Measurements from ENCODE around the gene ERG. TPM values are rescaled to one million over a fixed set of nuclear protein-coding genes. Genes with fewer than 3 reads are reported as not detected.

ERG gene
- total RNA-seq, 2 donors from 2014 or later: not detected

DNA sequence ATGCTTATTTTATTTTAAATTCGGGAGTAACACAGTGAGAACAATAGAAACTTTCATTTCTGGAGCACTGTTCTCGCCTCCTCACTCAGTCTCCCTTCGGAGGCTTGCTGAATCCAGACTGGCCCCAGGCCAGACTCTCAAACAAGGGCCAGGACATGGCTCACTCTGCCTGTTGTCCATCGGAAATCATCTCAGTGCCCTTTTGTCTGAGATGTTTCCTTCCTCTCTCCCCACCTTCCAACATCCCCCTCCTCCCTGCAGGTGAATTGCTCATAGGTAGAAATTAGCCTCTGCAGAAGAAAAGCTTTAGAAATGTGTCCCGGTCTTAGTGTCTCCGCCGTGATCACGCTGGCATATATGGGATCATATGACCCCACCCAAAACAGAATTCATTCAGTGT, 55.2 kb downstream of the ERG start:
- Mint-ChIP-seq H3K4me1 (no peaks in the 10 kb centered on the region), H3K36me3 (ENCODE audit: low read depth) (no peaks in the 10 kb centered on the region), H3K27me3 (peaks cover 7% of the 10 kb centered on the region), H3K27ac (no peak overlapping the region), H3K4me3 (no peak overlapping the region), H3K9me3 (no peaks in the 10 kb centered on the region)
- ATAC-seq (replicated peaks): no peak

DNA sequence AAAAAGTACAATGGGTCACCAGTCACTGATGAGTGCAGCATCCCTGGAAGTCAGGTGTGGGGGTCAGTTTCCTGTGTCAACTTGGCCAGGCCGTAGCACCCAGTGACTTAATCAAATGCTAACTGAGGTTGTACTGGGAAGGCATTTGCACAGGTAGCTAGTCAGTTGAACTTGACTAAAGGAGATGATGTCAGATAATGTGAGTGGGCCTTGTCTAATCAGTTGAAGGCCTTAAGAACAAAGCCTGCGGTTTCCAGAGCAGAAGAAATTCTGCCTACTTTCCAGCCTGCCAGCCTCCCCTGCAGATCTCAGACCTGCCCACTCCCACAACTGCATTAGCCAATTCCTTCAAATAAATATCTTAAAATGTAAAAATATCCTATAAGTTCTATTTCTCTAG, 57.1 kb downstream of the ERG start:
- Mint-ChIP-seq H3K27me3 (peaks cover 7% of the 10 kb centered on the region), H3K9me3 (no peaks in the 10 kb centered on the region), H3K36me3 (ENCODE audit: low read depth) (no peaks in the 10 kb centered on the region), H3K4me1 (no peaks in the 10 kb centered on the region), H3K27ac (no peak overlapping the region), H3K4me3 (no peak overlapping the region)
- ATAC-seq (replicated peaks): no peak

DNA sequence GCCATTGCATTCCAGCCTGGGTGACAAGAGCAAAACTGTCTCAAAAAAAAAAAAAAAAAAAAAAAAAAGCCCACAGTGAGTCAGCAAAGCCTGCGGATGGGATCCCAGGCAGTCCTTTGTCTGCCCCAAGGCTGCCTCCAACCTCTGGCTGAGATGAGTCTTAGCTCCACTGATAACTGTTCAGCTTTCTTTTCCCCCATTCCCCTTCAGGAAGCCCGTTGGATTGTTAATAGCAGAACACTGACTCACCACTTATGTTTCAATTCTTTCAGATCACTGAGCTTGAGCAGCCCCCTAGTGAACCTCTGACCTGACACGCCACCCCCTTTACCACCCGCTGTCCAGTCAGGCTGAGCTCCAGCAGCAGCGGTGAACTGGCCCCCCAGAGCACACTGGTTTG, 57.5 kb downstream of the ERG start:
- ATAC-seq (replicated peaks): no peak
- no peaks in the 10 kb centered on the region for H3K36me3 Mint-ChIP-seq (ENCODE audit: low read depth)
- no peaks in the 10 kb centered on the region for H3K9me3 Mint-ChIP-seq
- H3K27ac Mint-ChIP-seq: no peak overlapping the region
- no peak overlapping the region for H3K4me3 Mint-ChIP-seq
- H3K27me3 Mint-ChIP-seq: peaks cover 7% of the 10 kb centered on the region
- no peaks in the 10 kb centered on the region for H3K4me1 Mint-ChIP-seq

DNA sequence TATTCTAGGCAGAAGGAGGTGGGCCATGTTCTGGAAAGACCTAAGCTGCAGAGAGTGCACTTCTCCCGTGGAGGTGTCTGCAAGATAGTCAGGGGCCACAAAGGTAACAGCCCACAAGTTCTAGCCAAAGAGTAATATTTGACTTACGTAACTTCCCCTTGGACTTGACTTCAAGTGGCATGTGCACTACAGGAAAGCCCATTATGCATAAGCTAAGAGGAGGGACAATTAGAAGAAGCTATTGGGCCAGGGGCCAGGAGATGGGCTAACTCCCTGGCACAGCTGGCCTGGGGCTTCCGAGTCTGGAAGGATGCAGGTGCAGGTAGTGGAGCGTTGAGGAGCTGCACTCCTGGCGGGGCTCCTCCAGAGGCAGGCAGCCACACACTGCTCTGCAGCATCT, 58.3 kb downstream of the ERG start:
- H3K27ac Mint-ChIP-seq: no peak overlapping the region
- no peaks in the 10 kb centered on the region for H3K4me1 Mint-ChIP-seq
- H3K27me3 Mint-ChIP-seq: peaks cover 7% of the 10 kb centered on the region
- no peaks in the 10 kb centered on the region for H3K9me3 Mint-ChIP-seq
- no peaks in the 10 kb centered on the region for H3K36me3 Mint-ChIP-seq (ENCODE audit: low read depth)
- no peak for ATAC-seq (replicated peaks)
- no peak overlapping the region for H3K4me3 Mint-ChIP-seq

DNA sequence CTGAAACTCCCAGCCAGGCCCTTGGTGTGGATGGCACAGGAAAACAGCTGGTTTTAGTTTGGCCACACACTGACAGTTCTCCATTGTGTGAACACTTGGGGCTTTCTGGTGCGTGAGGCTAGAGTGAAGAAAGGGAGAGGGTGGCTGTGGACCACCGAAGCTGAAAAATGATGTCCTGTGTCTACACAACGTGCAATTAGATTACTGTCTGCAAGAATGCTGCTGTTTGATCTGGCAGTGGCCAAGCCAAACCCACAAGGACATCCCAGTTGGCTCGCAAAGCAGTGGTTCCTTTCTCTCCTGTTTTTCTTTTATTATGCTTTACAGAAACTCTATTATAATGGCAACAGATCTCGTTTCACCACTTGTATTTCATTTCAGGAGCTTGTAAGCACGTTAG, 58.9 kb downstream of the ERG start:
- Mint-ChIP-seq H3K4me3 (no peak overlapping the region), H3K27me3 (peaks cover 4% of the 10 kb centered on the region), H3K27ac (no peak overlapping the region), H3K36me3 (ENCODE audit: low read depth) (no peaks in the 10 kb centered on the region), H3K9me3 (no peaks in the 10 kb centered on the region), H3K4me1 (no peaks in the 10 kb centered on the region)
- no peak for ATAC-seq (replicated peaks)

DNA sequence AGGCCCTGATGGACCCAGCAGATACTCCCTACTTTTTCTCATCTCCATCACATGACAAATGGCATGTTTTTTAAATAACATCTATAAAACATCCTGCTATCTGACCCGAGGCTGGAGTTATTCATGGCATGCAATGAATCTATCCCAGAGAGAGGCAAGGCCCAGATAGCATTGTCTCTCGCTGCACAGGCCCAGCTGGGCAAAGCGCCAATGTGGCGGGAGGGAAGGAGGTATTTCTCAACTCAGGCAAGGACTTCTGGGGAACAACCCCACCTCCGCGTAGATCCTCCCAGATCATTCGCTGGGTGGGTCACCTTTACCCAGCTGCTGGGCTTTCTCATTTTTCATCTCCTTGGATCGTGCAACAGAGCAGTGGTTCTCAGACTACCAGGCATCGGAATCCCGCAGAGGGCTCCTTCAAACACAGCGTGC, 59.8 kb downstream of the ERG start:
- no peaks in the 10 kb centered on the region for H3K9me3 Mint-ChIP-seq
- no peaks in the 10 kb centered on the region for H3K4me1 Mint-ChIP-seq
- no peak overlapping the region for H3K4me3 Mint-ChIP-seq
- H3K36me3 Mint-ChIP-seq (ENCODE audit: low read depth): no peaks in the 10 kb centered on the region
- no peak for ATAC-seq (replicated peaks)
- H3K27ac Mint-ChIP-seq: no peak overlapping the region
- peaks cover 3% of the 10 kb centered on the region for H3K27me3 Mint-ChIP-seq

DNA sequence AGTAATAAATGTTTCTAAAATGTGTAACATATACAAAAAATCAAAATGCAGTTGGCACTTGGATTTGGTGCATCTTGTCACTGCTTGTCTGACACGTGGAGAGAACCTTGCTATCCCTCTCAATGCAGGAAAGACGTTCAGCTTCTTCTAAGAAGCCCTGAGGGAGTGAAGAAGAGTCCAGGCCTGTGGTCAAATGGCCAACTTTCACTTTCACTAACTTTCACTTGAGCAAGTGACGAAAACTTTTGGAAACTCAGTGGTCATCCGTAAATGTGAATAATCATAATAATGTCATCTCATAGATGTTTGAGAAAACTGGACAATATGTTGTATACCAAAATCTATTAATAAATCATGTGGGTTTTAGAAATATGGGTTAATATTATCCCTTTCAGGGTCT, 61.9 kb downstream of the ERG start:
- no peaks in the 10 kb centered on the region for H3K36me3 Mint-ChIP-seq (ENCODE audit: low read depth)
- ATAC-seq (replicated peaks): no peak
- H3K27ac Mint-ChIP-seq: no peak overlapping the region
- H3K27me3 Mint-ChIP-seq: no peaks in the 10 kb centered on the region
- H3K4me1 Mint-ChIP-seq: no peaks in the 10 kb centered on the region
- H3K9me3 Mint-ChIP-seq: no peaks in the 10 kb centered on the region
- no peak overlapping the region for H3K4me3 Mint-ChIP-seq

DNA sequence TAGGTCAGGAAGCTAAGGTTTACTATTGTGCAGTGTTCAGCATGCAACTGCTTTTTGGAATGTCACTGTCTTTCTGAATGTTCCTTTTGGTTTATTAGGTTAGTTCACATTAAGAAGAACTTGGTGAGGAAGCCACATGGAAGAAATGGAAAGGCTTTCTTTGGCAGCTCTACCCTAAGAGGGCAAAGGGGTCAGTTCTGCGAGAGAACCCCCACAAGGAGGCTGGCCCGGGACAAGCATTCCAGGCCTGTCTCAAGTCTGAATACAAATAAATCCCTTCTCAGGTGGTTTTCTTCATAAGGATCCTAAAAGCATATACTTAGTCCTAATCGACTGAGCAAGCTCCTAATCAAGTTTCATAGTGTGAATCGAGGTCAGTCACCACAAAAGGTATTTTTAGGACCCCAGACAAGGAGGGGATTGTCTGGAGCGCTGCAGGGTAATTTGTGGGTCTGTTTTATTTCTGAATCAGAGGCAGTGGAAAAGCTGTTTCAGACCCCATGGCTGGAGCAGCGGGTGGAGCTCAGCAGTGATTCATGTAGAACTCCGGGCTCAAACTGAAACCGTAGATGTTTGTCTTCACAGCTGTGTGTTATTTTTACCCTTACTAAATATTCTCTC, 63.3 kb downstream of the ERG start:
- no peaks in the 10 kb centered on the region for H3K36me3 Mint-ChIP-seq (ENCODE audit: low read depth)
- no peak for ATAC-seq (replicated peaks)
- H3K27me3 Mint-ChIP-seq: no peaks in the 10 kb centered on the region
- H3K4me1 Mint-ChIP-seq: no peaks in the 10 kb centered on the region
- no peaks in the 10 kb centered on the region for H3K9me3 Mint-ChIP-seq
- no peak overlapping the region for H3K27ac Mint-ChIP-seq
- H3K4me3 Mint-ChIP-seq: no peak overlapping the region

DNA sequence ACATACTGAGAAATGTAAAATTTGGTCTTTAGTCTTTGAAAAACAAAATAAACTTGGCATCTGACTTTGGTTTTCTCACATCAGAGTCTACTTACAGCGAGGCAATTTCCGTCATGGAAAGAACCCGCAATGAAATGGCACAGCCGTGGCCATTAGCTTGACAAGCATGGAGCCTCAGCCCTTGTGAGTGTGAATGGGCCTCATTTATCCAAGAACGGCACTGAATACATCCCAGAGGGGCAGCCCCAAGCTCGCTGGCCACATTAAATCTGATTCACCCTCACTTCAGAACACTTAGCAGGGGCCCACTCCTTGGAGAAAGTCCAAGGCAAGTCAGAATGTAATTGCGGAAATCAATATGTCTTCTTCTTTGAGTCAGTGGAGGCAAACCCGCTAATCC, 64.8 kb downstream of the ERG start:
- no peak overlapping the region for H3K27ac Mint-ChIP-seq
- no peaks in the 10 kb centered on the region for H3K9me3 Mint-ChIP-seq
- H3K27me3 Mint-ChIP-seq: no peaks in the 10 kb centered on the region
- no peaks in the 10 kb centered on the region for H3K4me1 Mint-ChIP-seq
- no peaks in the 10 kb centered on the region for H3K36me3 Mint-ChIP-seq (ENCODE audit: low read depth)
- no peak for ATAC-seq (replicated peaks)
- H3K4me3 Mint-ChIP-seq: no peak overlapping the region

DNA sequence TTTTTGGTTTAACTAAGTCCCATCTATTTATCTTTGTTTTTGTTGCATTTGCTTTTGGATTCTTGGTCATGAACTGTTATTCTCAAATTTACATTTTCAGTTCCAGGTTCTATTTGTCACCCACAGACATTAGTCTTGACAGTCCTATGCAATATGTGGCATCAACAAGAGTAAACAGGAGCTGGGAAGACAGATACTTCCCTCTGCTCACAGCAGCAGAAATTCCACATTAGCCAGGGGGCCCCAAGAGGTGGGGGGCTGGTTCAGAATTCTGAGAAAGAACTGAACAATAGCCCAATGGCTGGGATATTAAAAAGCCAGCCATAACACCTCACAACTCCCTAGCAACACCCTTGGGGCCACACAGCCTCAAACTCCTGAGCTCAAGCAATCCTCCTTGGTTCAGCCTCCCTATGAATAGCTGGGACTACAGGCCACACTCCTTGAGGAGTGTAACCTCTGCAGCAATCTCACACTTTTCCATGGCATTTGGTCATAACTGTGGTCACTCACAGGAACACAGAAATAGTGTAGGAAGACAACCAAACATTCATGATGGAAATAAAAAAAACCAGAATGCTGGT, 67.8 kb downstream of the ERG start:
- Mint-ChIP-seq H3K27me3 (no peaks in the 10 kb centered on the region), H3K4me3 (no peak overlapping the region), H3K4me1 (no peaks in the 10 kb centered on the region), H3K27ac (no peak overlapping the region), H3K36me3 (ENCODE audit: low read depth) (no peaks in the 10 kb centered on the region), H3K9me3 (no peaks in the 10 kb centered on the region)
- ATAC-seq (replicated peaks): no peak

DNA sequence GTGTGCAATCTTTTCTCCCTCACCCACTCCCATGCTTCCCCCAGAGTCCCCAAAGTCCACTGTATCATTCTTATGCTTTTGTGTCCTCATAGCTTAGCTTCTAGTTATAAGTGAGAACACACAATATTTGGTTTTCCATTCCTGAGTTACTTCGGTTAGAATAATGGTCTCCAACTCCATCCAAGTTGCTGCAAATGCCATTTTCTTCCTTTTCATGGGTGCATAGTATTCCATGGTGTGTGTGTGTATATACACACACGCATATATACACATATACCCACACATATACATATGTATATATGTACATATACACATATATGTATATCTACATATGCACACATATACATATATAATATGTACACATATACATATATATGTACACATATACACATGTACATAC, 69.3 kb downstream of the ERG start:
- Mint-ChIP-seq H3K27ac (no peak overlapping the region), H3K4me3 (no peak overlapping the region), H3K36me3 (ENCODE audit: low read depth) (no peaks in the 10 kb centered on the region), H3K9me3 (no peaks in the 10 kb centered on the region), H3K4me1 (no peaks in the 10 kb centered on the region), H3K27me3 (peaks cover 4% of the 10 kb centered on the region)
- ATAC-seq (replicated peaks): no peak

DNA sequence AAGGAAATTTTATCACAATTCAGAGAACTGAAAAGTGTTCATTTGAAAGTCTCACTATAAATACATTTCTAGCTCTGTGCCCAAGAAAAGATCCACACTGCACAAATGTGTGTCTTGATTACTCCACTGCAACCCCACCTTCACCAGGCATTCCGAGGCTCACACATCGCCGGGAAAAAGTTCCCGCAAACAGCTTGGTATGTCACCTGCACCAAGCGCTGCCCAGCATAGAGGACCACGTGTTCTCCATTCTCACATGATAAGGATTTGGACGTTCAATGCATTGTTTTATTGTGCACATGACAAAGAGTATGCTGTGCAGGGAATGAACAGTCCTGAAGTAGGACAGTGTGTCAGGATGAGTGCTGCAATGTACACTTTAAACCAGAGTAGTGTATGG, 70.1 kb downstream of the ERG start:
- peaks cover 8% of the 10 kb centered on the region for H3K27me3 Mint-ChIP-seq
- H3K9me3 Mint-ChIP-seq: no peaks in the 10 kb centered on the region
- no peak overlapping the region for H3K27ac Mint-ChIP-seq
- H3K4me1 Mint-ChIP-seq: no peaks in the 10 kb centered on the region
- no peak overlapping the region for H3K4me3 Mint-ChIP-seq
- no peaks in the 10 kb centered on the region for H3K36me3 Mint-ChIP-seq (ENCODE audit: low read depth)
- ATAC-seq (replicated peaks): no peak

DNA sequence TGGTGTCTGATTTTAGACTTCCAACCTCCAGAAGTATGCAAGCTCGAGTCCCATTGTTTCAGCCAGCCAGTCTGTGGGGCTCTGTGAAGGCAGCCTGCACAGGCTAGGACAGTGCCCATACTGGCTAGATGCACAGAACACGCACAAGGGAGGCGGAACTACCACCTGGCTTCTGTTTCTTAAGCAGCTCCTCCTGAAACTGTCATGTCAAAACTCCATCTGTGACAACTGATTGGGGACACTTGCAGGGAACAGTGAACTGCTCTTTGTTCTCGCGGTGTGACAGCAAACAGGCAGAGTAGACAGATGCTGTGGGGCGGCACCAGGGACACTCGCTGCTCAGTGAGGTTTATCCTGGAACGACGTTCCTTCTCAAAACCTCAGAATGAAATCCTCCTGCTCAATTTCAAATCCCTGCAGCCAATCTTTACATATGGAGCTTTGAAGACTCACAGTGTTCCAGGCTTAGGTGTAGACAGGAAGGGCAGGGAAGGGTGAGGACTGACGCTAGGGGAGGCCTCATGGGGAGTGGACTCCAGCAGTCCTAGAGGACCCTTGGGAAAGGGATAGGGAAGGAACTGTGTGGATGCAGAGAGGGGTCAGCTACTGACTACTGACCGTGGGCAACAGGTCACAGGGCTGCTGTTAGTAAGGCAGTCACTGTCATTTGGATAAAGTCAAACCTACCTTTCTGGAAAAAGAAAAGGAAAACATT, 73.8 kb downstream of the ERG start:
- no peak for ATAC-seq (replicated peaks)
- no peaks in the 10 kb centered on the region for H3K4me1 Mint-ChIP-seq

DNA sequence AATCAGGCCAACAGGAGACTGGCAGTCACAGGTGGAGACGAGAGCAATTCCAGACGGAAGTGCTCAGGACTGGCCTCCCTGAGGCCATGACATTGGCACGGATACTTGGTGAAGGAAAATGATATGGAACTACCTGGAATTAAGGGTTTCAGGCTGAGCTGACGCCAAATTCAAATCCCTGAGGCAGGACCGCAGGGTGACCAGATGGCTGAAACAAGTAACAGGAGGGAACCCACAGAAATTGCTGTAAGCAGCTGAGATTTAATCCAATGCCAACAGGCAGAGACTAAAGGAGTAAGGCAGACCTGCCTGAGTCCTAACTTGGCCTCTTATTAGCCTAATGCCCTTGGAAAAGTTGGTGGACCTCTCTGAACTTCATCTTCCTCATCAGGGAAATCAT, 76.2 kb downstream of the ERG start:
- Mint-ChIP-seq H3K4me1 (no peaks in the 10 kb centered on the region), H3K36me3 (ENCODE audit: low read depth) (no peaks in the 10 kb centered on the region), H3K4me3 (no peak overlapping the region), H3K9me3 (no peaks in the 10 kb centered on the region), H3K27ac (no peak overlapping the region), H3K27me3 (peaks cover 8% of the 10 kb centered on the region)
- no peak for ATAC-seq (replicated peaks)

More for the DNA sequence above, 73.8 kb downstream of the ERG start:
- H3K9me3 Mint-ChIP-seq: no peaks in the 10 kb centered on the region
- no peak overlapping the region for H3K4me3 Mint-ChIP-seq
- no peak overlapping the region for H3K27ac Mint-ChIP-seq
- H3K36me3 Mint-ChIP-seq (ENCODE audit: low read depth): no peaks in the 10 kb centered on the region
- peaks cover 8% of the 10 kb centered on the region for H3K27me3 Mint-ChIP-seq

DNA sequence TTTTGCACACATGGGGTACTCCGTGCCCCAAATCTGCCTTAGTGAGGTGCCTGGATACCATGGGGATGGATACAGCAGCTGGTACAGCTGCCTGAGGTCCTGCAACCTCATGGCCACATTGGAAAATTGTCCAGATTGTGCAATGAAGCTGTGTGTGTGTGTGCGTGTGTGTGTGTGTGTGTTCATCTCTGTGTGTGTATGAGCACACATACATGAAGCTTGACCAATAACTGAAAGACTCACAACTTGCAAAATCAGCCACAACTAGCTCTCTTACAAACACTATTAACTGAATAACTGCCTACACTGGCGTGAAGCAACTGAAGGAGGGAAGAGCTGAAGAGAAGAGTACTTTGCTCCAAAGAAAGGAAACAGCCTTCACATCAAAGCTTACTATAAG, 78.1 kb downstream of the ERG start:
- H3K36me3 Mint-ChIP-seq (ENCODE audit: low read depth): no peaks in the 10 kb centered on the region
- no peak for ATAC-seq (replicated peaks)

More for the DNA sequence above, 78.1 kb downstream of the ERG start:
- H3K4me1 Mint-ChIP-seq: no peaks in the 10 kb centered on the region
- H3K4me3 Mint-ChIP-seq: no peak overlapping the region
- peaks cover 12% of the 10 kb centered on the region for H3K27me3 Mint-ChIP-seq
- no peak overlapping the region for H3K27ac Mint-ChIP-seq
- H3K9me3 Mint-ChIP-seq: no peaks in the 10 kb centered on the region

Measured in activated T-helper 17 cell treated with anti-CD3 and anti-CD28 coated beads, Interleukin-2, amount 50 U/mL, for 72 hours (primary cell).